Kidney (tissue), 14 donors: ENCODE data around the gene SWAP70. TPM values are rescaled to one million over a fixed set of nuclear protein-coding genes. Genes with fewer than 3 reads are reported as not detected.

Source experiments
- DNase-seq, 5 donors: peaks; one replicate each; pipeline ENCODE4 v3.0.0-alpha.2; 2013 to 2020
- FAIRE-seq: peaks from 2 replicates; lab custom pipeline; 2012; peaks lifted over from hg19 to GRCh38; lab: Jason Lieb, UNC
- H3K27ac ChIP-seq, 2 donors: one replicate each; pipeline ENCODE4 v1.7.0; 2013; ENCODE audit warnings: low read depth in 2 of 2, low read length in 2 of 2, inconsistent platforms in 1 of 2
- H3K27me3 ChIP-seq: one replicate; pipeline ENCODE4 v1.7.1; 2013; ENCODE audit warnings: low read length, inconsistent platforms; ENCODE audit not compliant: control insufficient read depth, insufficient read depth
- H3K36me3 ChIP-seq, 3 donors: one replicate each; pipeline versions ENCODE4 v1.7.0 to v1.7.1; 2013; ENCODE audit warnings: low read length in 3 of 3, control low read depth in 1 of 3, inconsistent platforms in 1 of 3; ENCODE audit not compliant: insufficient read depth in 3 of 3, control insufficient read depth in 2 of 3
- H3K4me1 ChIP-seq, 3 donors: one replicate each; pipeline versions ENCODE4 v1.7.0 to v1.7.1; 2013; ENCODE audit warnings: low read length in 3 of 3, inconsistent platforms in 1 of 3, low read depth in 1 of 3; ENCODE audit not compliant: control insufficient read depth in 2 of 3, insufficient read depth in 2 of 3
- H3K4me3 ChIP-seq, 3 donors: one replicate each; pipeline versions ENCODE4 v1.7.0 to v1.8.1; 2013; ENCODE audit warnings: low read length in 3 of 3, control low read depth in 1 of 3, inconsistent platforms in 1 of 3
- H3K9ac ChIP-seq, 3 donors: one replicate each; pipeline versions ENCODE4 v1.7.0 to v1.7.1; 2013; ENCODE audit warnings: low read length in 3 of 3, control low read depth in 1 of 3, inconsistent platforms in 1 of 3
- H3K9me3 ChIP-seq, 3 donors: one replicate each; pipeline versions ENCODE4 v1.7.0 to v1.7.1; 2013; ENCODE audit warnings: low read length in 3 of 3, control low read depth in 1 of 3, inconsistent platforms in 1 of 3; ENCODE audit not compliant: control insufficient read depth in 2 of 3, insufficient read depth in 1 of 3
- intact Hi-C: fragments of 100-400 bp; cut with DNase I; formaldehyde crosslinking; loops from one replicate; pipeline ENCODE4 v1.11.1; 2022
- polyA plus RNA-seq: library from polyadenylated mRNA; stranded (reverse); fragments of 350-450 nt; fragmentation: Illumina TruSeq; extraction: RNeasy Lipid Tissue Mini Kit (QIAGEN cat#74804); gene quantifications from one replicate; pipeline ENCODE4 v1.2.3, GENCODE V29; 2014; ENCODE audit warnings: low read depth, low replicate concordance; ENCODE audit not compliant: insufficient read depth
- total RNA-seq: library from RNA; stranded (reverse); fragmentation: NEBNext Ultra II Directional; extraction: Animal tissue kit (Norgen Biotek cat#: 25700); gene quantifications from one replicate; pipeline ENCODE4 v1.2.1, GENCODE V29; 2021
- TF ChIP-seq, protein P1 (sequence below): IDR thresholded peaks from 3 replicates; pipeline ENCODE4 v1.5.1; 2012; ENCODE audit warnings: mild to moderate bottlenecking, moderate library complexity, borderline replicate concordance; ENCODE audit not compliant: insufficient read depth; ENCODE audit errors: extremely low read depth
- donor health status: control.
- donor health status: control.
- donor health status: control.
- donor health status: control.
- donor health status: control.
- donor health status: DM: yes; HTN: yes; CAD: no.
- donor health status: Normal renal cell carcinoma (clear cell type).

SWAP70 gene
- total and polyA plus RNA-seq, 2 donors from 2014 or later, result 11.1 to 61.0 TPM

DNA sequence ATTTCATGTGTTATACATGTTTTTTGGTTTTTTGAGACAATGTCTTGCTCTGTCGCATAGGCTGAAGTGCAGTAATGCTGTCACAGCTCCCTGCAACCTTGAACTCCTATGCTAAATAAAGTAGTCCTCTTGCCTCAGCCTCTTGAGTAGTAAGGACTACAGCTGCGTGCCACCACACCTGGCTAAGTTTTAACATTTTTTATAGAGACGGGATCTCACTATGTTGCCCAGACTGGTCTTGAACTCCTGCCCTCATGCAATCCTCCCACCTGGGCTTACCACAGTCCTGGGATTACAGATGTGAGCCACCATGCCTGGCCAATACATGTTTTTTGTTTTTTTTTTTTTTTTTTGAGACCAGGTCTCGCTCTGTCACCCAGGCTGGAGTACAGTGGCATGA, 33.9 kb downstream of the SWAP70 start:
- H3K27me3 ChIP-seq, result no peaks in the 10 kb centered on the region

DNA sequence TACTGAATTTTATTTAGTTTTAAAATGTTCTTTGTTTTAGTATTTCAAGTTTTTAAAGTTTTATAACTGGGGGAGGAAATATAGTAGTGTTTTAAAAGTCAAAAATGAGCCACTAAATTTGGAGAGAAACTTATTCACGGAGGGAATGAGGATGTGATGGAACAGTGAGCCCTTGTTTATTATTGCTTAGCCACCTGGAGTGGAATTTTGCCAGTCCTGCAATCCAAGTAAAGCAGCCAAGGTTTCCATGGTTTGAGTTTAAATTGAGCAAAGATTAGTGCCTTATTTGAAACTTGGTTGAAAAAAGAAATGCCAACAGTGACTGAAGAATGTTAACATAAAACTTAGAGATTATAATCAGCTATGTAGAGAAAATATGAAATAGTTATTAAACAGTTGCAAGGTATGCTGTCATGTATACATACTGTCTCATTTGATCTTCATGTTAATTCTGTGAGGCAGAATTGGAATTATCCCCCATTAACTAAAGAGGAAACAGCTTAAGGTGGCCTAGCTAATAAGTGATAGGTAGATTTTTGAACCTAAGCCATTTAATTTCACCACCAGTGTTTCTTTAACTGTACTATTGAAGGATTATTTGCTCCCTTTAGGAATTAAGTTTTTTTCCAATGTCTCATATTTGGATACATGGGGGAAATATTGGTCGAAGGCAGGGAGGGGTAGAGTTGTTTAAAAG, 36.4 kb downstream of the SWAP70 start:
- Histone ChIP-seq H3K4me1 (peaks cover 4 to 16% (median 5%) of the 10 kb centered on the region in 3 donors), H3K9me3 (no peaks in the 10 kb centered on the region), H3K4me3 (no peak overlapping the region), H3K27ac (peak overlapping the region in 1 of 2 donors; percentile 34), H3K27me3 (no peaks in the 10 kb centered on the region), H3K9ac (no peak overlapping the region), H3K36me3 (peaks cover 0 to 5% (median 2%) of the 10 kb centered on the region in 3 donors)
- DNase-seq (peak in 2 of 5 donors; percentile 39 to 57), FAIRE-seq (no peak)
- intact Hi-C loops, result no loop called here
- TF ChIP-seq, protein P1, sequence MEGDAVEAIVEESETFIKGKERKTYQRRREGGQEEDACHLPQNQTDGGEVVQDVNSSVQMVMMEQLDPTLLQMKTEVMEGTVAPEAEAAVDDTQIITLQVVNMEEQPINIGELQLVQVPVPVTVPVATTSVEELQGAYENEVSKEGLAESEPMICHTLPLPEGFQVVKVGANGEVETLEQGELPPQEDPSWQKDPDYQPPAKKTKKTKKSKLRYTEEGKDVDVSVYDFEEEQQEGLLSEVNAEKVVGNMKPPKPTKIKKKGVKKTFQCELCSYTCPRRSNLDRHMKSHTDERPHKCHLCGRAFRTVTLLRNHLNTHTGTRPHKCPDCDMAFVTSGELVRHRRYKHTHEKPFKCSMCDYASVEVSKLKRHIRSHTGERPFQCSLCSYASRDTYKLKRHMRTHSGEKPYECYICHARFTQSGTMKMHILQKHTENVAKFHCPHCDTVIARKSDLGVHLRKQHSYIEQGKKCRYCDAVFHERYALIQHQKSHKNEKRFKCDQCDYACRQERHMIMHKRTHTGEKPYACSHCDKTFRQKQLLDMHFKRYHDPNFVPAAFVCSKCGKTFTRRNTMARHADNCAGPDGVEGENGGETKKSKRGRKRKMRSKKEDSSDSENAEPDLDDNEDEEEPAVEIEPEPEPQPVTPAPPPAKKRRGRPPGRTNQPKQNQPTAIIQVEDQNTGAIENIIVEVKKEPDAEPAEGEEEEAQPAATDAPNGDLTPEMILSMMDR, result no peak

More for the DNA sequence above, 33.9 kb downstream of the SWAP70 start:
- no peak overlapping the region for H3K4me3 ChIP-seq
- intact Hi-C loops, result no loop called here
- no peak for DNase-seq
- TF ChIP-seq, protein P1, result no peak
- no peak for FAIRE-seq
- no peak overlapping the region for H3K9ac ChIP-seq
- H3K9me3 ChIP-seq, result no peaks in the 10 kb centered on the region
- H3K36me3 ChIP-seq, result peaks cover 0 to 13% (median 2%) of the 10 kb centered on the region in 3 donors
- no peak overlapping the region for H3K27ac ChIP-seq
- peaks cover 4 to 18% (median 5%) of the 10 kb centered on the region in 3 donors for H3K4me1 ChIP-seq

DNA sequence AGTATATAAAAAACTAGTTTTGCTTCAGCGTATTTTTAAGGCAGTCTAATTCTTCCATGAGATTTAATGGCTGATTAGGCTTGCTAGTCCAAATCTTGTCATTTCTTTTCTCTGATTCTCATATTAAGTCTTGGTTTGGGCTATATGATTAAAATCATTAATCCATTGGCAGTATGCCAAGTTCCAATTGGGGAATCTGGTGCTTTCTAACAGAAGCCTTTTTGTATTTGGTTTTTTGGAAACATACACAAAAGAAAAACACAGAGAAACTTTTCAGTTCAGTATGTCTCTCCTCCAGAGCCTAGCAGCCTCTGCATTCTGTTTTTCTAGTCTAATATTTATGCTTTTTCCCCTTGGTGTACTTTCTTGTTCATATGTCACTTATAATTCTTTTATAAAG, 37.9 kb downstream of the SWAP70 start:
- H3K4me1 ChIP-seq, result peaks cover 4 to 16% (median 5%) of the 10 kb centered on the region in 3 donors
- H3K9ac ChIP-seq, result no peak overlapping the region
- no peak overlapping the region for H3K27ac ChIP-seq
- H3K36me3 ChIP-seq, result no peaks in the 10 kb centered on the region
- no peaks in the 10 kb centered on the region for H3K9me3 ChIP-seq
- peak in 2 of 5 donors; percentile 43 to 48 for DNase-seq
- intact Hi-C loops, result no loop called here
- TF ChIP-seq, protein P1, result no peak
- no peak for FAIRE-seq
- H3K4me3 ChIP-seq, result no peak overlapping the region
- no peaks in the 10 kb centered on the region for H3K27me3 ChIP-seq
